ENCODE data around the gene PIK3C3.

DNA sequence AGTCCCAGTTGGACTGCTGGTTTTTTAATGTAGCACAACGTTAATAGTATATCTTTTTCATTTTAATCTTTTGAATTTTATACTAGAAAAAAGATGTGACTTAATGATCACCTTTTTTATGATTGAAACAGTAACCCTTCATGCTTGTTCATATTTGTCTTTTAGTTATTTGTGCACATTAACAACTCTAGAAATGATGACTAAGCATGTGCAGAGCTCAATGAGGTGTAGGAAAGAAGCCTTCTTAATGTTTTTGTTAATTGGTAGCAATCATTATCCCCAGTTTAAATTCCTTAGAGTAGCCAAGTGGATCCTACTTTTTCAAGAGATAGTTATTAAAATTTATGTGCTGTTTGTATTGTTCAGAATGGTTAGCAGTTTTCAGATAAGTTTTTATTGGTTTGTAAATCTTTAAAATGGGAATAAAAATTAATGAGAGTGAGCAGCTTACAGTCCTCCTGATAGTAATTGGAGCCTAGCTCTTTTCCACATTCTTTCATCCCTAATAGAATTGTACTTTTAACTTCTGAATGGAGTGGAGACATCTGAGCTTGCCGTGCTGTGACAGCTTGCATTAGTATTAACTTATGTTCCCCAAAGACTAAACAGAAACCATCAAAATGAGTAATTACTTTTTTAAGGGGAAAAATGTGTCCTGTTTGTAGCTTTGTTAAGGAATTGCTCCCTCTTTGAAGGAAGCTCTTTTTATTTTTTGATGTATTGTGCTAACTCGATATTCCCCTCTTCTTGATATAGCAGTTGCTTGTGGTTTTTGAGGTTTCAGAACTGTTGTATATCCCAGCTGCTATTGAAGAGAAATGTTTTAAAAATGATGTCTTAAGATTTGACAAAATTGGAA is 17.3 kb downstream of the PIK3C3 start:
- TF ChIP-seq, protein P1, sequence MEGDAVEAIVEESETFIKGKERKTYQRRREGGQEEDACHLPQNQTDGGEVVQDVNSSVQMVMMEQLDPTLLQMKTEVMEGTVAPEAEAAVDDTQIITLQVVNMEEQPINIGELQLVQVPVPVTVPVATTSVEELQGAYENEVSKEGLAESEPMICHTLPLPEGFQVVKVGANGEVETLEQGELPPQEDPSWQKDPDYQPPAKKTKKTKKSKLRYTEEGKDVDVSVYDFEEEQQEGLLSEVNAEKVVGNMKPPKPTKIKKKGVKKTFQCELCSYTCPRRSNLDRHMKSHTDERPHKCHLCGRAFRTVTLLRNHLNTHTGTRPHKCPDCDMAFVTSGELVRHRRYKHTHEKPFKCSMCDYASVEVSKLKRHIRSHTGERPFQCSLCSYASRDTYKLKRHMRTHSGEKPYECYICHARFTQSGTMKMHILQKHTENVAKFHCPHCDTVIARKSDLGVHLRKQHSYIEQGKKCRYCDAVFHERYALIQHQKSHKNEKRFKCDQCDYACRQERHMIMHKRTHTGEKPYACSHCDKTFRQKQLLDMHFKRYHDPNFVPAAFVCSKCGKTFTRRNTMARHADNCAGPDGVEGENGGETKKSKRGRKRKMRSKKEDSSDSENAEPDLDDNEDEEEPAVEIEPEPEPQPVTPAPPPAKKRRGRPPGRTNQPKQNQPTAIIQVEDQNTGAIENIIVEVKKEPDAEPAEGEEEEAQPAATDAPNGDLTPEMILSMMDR (IDR thresholded peaks at IDR 0.05; ENCODE audit: low read length), result no peak
- TF ChIP-seq EZH2 (IDR thresholded peaks at IDR 0.05; ENCODE audit: borderline replicate concordance, low read length), result no peak
